ENCODE data around the gene SUCO. TPM values are rescaled to one million over a fixed set of nuclear protein-coding genes. Genes with fewer than 3 reads are reported as not detected.

The SUCO gene
- total and polyA plus RNA-seq, 2 experiments from 2014 or later: 18.0 to 49.8 TPM

DNA sequence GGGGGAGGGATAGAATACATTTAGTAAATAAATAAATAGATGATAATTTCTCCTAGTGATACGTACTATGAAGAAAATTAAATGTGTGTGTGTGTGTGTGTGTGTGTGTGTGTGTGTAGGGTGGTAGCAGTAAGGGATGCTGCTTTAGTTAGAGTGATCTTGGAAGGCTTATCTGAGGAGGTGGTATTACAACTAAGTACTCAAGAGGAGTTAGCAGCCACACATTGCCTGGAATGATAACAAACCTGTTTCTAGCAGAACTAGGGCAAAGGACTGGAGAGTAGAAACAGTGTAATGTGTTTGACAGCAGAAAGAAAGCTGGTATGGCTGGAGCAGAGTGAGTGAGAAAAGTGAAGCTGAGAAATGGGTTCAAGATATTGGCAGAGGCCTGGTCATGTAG, 67.7 kb downstream of the SUCO start (continued):
- TF ChIP-seq, protein P1, sequence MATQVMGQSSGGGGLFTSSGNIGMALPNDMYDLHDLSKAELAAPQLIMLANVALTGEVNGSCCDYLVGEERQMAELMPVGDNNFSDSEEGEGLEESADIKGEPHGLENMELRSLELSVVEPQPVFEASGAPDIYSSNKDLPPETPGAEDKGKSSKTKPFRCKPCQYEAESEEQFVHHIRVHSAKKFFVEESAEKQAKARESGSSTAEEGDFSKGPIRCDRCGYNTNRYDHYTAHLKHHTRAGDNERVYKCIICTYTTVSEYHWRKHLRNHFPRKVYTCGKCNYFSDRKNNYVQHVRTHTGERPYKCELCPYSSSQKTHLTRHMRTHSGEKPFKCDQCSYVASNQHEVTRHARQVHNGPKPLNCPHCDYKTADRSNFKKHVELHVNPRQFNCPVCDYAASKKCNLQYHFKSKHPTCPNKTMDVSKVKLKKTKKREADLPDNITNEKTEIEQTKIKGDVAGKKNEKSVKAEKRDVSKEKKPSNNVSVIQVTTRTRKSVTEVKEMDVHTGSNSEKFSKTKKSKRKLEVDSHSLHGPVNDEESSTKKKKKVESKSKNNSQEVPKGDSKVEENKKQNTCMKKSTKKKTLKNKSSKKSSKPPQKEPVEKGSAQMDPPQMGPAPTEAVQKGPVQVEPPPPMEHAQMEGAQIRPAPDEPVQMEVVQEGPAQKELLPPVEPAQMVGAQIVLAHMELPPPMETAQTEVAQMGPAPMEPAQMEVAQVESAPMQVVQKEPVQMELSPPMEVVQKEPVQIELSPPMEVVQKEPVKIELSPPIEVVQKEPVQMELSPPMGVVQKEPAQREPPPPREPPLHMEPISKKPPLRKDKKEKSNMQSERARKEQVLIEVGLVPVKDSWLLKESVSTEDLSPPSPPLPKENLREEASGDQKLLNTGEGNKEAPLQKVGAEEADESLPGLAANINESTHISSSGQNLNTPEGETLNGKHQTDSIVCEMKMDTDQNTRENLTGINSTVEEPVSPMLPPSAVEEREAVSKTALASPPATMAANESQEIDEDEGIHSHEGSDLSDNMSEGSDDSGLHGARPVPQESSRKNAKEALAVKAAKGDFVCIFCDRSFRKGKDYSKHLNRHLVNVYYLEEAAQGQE (IDR thresholded peaks at IDR 0.05; ENCODE audit: unreplicated experiment): no peak
- no peak for TF ChIP-seq STAT1 (IDR thresholded peaks at IDR 0.05; ENCODE audit: unreplicated experiment)

DNA sequence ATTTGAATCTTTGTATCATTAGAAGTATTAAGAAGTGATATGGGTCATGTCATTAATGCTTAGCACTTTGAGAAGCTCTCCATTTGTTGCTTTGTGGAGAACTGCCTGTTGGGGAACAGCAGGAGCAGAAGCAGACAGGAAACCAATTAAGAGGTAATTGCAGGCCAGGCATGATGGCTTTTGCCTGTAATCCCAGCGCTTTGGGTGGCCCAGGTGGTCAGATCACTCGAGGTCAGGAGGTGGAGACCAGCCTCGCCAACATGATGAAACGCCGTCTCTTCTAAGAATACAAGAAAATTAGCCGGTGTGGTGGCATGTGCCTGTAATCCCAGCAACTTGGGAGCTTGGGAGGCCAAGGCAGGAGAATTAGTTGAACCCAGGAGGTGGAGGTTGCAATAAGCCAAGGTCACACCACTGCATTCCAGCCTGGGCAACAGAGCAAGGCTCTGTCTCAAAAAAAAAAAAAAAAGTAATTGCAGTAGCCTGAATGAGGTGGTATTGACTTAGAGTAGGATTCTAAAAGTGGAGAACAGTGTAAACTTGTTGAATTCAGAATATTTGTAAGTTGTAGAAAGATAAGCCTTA, 68.2 kb downstream of the SUCO start:
- Histone ChIP-seq H3K79me2 (replicated peaks; ENCODE audit: insufficient read depth) (peaks cover 19% of the 10 kb centered on the region), H3K36me3 (ENCODE audit: insufficient read depth) (peaks cover 17% of the 10 kb centered on the region), H3K4me3 (no peak overlapping the region), H3K4me2 (no peak overlapping the region), H4K20me1 (replicated peaks; ENCODE audit: insufficient read depth) (no peaks in the 10 kb centered on the region), H3K4me1 (ENCODE audit: insufficient read depth) (no peaks in the 10 kb centered on the region), H3K9me2 (ENCODE audit: insufficient read depth) (no peaks in the 10 kb centered on the region), H3F3A (replicated peaks; ENCODE audit: low read depth) (no peaks in the 10 kb centered on the region), H2AFZ (no peak overlapping the region), H3K27me3 (ENCODE audit: insufficient read depth) (no peaks in the 10 kb centered on the region), H3K27ac (ENCODE audit: low read depth) (no peak overlapping the region)
- ATAC-seq (no peak), DNase-seq (ENCODE audit: low spot score) (no peak)
- Mint-ChIP-seq H3K4me3 (no peak overlapping the region), H3K4me1 (no peaks in the 10 kb centered on the region), H3K9me3 (peaks cover 18% of the 10 kb centered on the region), H3K36me3 (ENCODE audit: low read depth) (peaks cover 46% of the 10 kb centered on the region), H3K27me3 (ENCODE audit: insufficient read depth, low read depth, poor library complexity) (no peaks in the 10 kb centered on the region), H3K27ac (no peak overlapping the region; the same call in 1 of the 2 replicates)
- TF ChIP-seq, protein P1 (IDR thresholded peaks at IDR 0.05; ENCODE audit: unreplicated experiment): no peak
- no peak for TF ChIP-seq NANOG (IDR thresholded peaks at IDR 0.05; ENCODE audit: borderline replicate concordance)
- TF ChIP-seq, protein P2, sequence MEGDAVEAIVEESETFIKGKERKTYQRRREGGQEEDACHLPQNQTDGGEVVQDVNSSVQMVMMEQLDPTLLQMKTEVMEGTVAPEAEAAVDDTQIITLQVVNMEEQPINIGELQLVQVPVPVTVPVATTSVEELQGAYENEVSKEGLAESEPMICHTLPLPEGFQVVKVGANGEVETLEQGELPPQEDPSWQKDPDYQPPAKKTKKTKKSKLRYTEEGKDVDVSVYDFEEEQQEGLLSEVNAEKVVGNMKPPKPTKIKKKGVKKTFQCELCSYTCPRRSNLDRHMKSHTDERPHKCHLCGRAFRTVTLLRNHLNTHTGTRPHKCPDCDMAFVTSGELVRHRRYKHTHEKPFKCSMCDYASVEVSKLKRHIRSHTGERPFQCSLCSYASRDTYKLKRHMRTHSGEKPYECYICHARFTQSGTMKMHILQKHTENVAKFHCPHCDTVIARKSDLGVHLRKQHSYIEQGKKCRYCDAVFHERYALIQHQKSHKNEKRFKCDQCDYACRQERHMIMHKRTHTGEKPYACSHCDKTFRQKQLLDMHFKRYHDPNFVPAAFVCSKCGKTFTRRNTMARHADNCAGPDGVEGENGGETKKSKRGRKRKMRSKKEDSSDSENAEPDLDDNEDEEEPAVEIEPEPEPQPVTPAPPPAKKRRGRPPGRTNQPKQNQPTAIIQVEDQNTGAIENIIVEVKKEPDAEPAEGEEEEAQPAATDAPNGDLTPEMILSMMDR (conservative IDR thresholded peaks at IDR 0.05; ENCODE audit: low read depth in 2 of 2): no peak
- TF ChIP-seq, protein P3, sequence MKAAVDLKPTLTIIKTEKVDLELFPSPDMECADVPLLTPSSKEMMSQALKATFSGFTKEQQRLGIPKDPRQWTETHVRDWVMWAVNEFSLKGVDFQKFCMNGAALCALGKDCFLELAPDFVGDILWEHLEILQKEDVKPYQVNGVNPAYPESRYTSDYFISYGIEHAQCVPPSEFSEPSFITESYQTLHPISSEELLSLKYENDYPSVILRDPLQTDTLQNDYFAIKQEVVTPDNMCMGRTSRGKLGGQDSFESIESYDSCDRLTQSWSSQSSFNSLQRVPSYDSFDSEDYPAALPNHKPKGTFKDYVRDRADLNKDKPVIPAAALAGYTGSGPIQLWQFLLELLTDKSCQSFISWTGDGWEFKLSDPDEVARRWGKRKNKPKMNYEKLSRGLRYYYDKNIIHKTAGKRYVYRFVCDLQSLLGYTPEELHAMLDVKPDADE (IDR thresholded peaks at IDR 0.05): no peak
- TF ChIP-seq ZNF331 (CRISPR knock-in tag; IDR thresholded peaks at IDR 0.05; ENCODE audit: low read depth): no peak
- TF ChIP-seq JUNB (IDR thresholded peaks at IDR 0.05; ENCODE audit: unreplicated experiment): no peak
- TF ChIP-seq EZH2phosphoT487 (IDR thresholded peaks at IDR 0.05; ENCODE audit: unreplicated experiment): no peak
- TF ChIP-seq EZH2 (IDR thresholded peaks at IDR 0.05; ENCODE audit: low read depth, unreplicated experiment): no peak
- no peak for TF ChIP-seq STAT1 (IDR thresholded peaks at IDR 0.05; ENCODE audit: unreplicated experiment)
- no peak for TF ChIP-seq ZNF114 (CRISPR knock-in tag; IDR thresholded peaks at IDR 0.05)
